ENCODE data around the gene KRT78. TPM values are rescaled to one million over a fixed set of nuclear protein-coding genes. Genes with fewer than 3 reads are reported as not detected.

KRT78 gene
- total RNA-seq, 4 donors from 2014 or later: 10.8 TPM; not detected in 3

GRCh38 chr12:52823761-52824450 is 24.9 kb downstream of the KRT78 start:
- Histone ChIP-seq H3K27me3 (no peaks in the 10 kb centered on the region), H3K4me1 (no peaks in the 10 kb centered on the region), H3K9me3 (no peaks in the 10 kb centered on the region), H3K4me3 (no peak overlapping the region), H3K27ac (no peak overlapping the region), H3K36me3 (no peaks in the 10 kb centered on the region)
- TF ChIP-seq CTCF (IDR thresholded peaks at IDR 0.05) (no peak), EP300 (IDR thresholded peaks at IDR 0.05) (no peak), POLR2A (IDR thresholded peaks at IDR 0.05) (no peak)
- DNase-seq (ENCODE audit: low spot score in 2 of 2): no peak
- 90 to 91% methylated on average over 9 to 15 of the region's 15 CpGs for WGBS, 2 donors

- no peak for DNase-seq (ENCODE audit: low spot score in 2 of 2)
- no peak for TF ChIP-seq POLR2A (IDR thresholded peaks at IDR 0.05)
- no peak for TF ChIP-seq EP300 (IDR thresholded peaks at IDR 0.05)
- no peak for TF ChIP-seq CTCF (IDR thresholded peaks at IDR 0.05)
- Histone ChIP-seq H3K4me3 (no peak overlapping the region), H3K4me1 (no peaks in the 10 kb centered on the region), H3K27me3 (no peaks in the 10 kb centered on the region), H3K9me3 (no peaks in the 10 kb centered on the region), H3K27ac (no peak overlapping the region), H3K36me3 (no peaks in the 10 kb centered on the region)
- WGBS, 2 donors: 65 to 67% methylated on average over 16 of the region's 16 CpGs
Measured at GRCh38 chr12:52822771-52823510, 25.9 kb downstream of the KRT78 start.

GRCh38 chr12:52821826-52822660 is 26.8 kb downstream of the KRT78 start:
- no peaks in the 10 kb centered on the region for H3K9me3 ChIP-seq
- no peak overlapping the region for H3K27ac ChIP-seq
- WGBS, 2 donors: 78 to 81% methylated on average over 10 of the region's 10 CpGs
- no peaks in the 10 kb centered on the region for H3K4me1 ChIP-seq
- H3K4me3 ChIP-seq: no peak overlapping the region
- no peak for DNase-seq (ENCODE audit: low spot score in 2 of 2)
- no peaks in the 10 kb centered on the region for H3K36me3 ChIP-seq
- no peaks in the 10 kb centered on the region for H3K27me3 ChIP-seq
- TF ChIP-seq POLR2A (IDR thresholded peaks at IDR 0.05) (no peak), CTCF (IDR thresholded peaks at IDR 0.05) (no peak), EP300 (IDR thresholded peaks at IDR 0.05) (no peak)

- no peaks in the 10 kb centered on the region for H3K27me3 ChIP-seq
- WGBS, 2 donors: 86 to 90% methylated on average over 3 to 4 of the region's 4 CpGs
- H3K36me3 ChIP-seq: no peaks in the 10 kb centered on the region
- no peak for DNase-seq (ENCODE audit: low spot score in 2 of 2)
- TF ChIP-seq POLR2A (IDR thresholded peaks at IDR 0.05) (no peak), EP300 (IDR thresholded peaks at IDR 0.05) (no peak), CTCF (IDR thresholded peaks at IDR 0.05) (no peak)
- no peaks in the 10 kb centered on the region for H3K9me3 ChIP-seq
- no peaks in the 10 kb centered on the region for H3K4me1 ChIP-seq
- H3K4me3 ChIP-seq: no peak overlapping the region
- no peak overlapping the region for H3K27ac ChIP-seq
Measured at GRCh38 chr12:52821071-52821730, 27.6 kb downstream of the KRT78 start.
